Measurements from ENCODE around the gene CA10.

CA10 gene

GRCh38 chr17:51724043-51724580 is 434.4 kb downstream of the CA10 start:
- no peak for DNase-seq (ENCODE audit: low read depth)

- no peak for DNase-seq (ENCODE audit: low read depth)
These were observed 435.5 kb downstream of the CA10 start for GRCh38 chr17:51722994-51723393.

- DNase-seq (ENCODE audit: low read depth), result no peak
These were observed 436.8 kb downstream of the CA10 start for GRCh38 chr17:51721730-51722129.

- no peak for DNase-seq (ENCODE audit: low read depth)
These were observed 438.1 kb downstream of the CA10 start for GRCh38 chr17:51720439-51720838.

- DNase-seq (ENCODE audit: low read depth), result no peak
These were observed 439.5 kb downstream of the CA10 start for GRCh38 chr17:51718983-51719382.

- DNase-seq (ENCODE audit: low read depth), result no peak
These were observed 446.9 kb downstream of the CA10 start for GRCh38 chr17:51711581-51711980.

- no peak for DNase-seq (ENCODE audit: low read depth)
These were observed 447.9 kb downstream of the CA10 start for GRCh38 chr17:51710634-51710979.

- no peak for DNase-seq (ENCODE audit: low read depth)
These were observed 448.6 kb downstream of the CA10 start for GRCh38 chr17:51709694-51710633.

GRCh38 chr17:51707216-51707615 is 451.3 kb downstream of the CA10 start:
- no peak for DNase-seq (ENCODE audit: low read depth)

- no peak for DNase-seq (ENCODE audit: low read depth)
These were observed 452.4 kb downstream of the CA10 start for GRCh38 chr17:51706093-51706492.

- no peak for DNase-seq (ENCODE audit: low read depth)
These were observed 454.9 kb downstream of the CA10 start for GRCh38 chr17:51703361-51704341.

GRCh38 chr17:51702963-51703360 is 455.6 kb downstream of the CA10 start:
- no peak for DNase-seq (ENCODE audit: low read depth)

GRCh38 chr17:51701501-51701900 is 457.0 kb downstream of the CA10 start:
- DNase-seq (ENCODE audit: low read depth), result no peak

- DNase-seq (ENCODE audit: low read depth), result no peak
These were observed 458.3 kb downstream of the CA10 start for GRCh38 chr17:51700011-51700760.

- DNase-seq (ENCODE audit: low read depth), result no peak
These were observed 459.2 kb downstream of the CA10 start for GRCh38 chr17:51699303-51699702.

- DNase-seq (ENCODE audit: low read depth), result no peak
These were observed 465.6 kb downstream of the CA10 start for GRCh38 chr17:51692917-51693316.

- no peak for DNase-seq (ENCODE audit: low read depth)
These were observed 470.6 kb downstream of the CA10 start for GRCh38 chr17:51687887-51688286.

GRCh38 chr17:51685287-51685909 is 473.1 kb downstream of the CA10 start:
- no peak for DNase-seq (ENCODE audit: low read depth)

GRCh38 chr17:51684214-51684613 is 474.3 kb downstream of the CA10 start:
- no peak for DNase-seq (ENCODE audit: low read depth)

GRCh38 chr17:51683291-51683690 is 475.2 kb downstream of the CA10 start:
- DNase-seq (ENCODE audit: low read depth), result no peak

GRCh38 chr17:51682115-51682514 is 476.4 kb downstream of the CA10 start:
- no peak for DNase-seq (ENCODE audit: low read depth)

Data from HS-5 (cell line).